Central memory CD4-positive, alpha-beta T cell (primary cell): Measurements from ENCODE around the gene TENM3.

ENCODE experiments used
- DNase-seq: peaks from one replicate; pipeline ENCODE4 v3.0.0; 2022

TENM3 gene

GRCh38 chr4:182255441-182256190 is 12.4 kb downstream of the TENM3 start:
- DNase-seq: no peak

DNA sequence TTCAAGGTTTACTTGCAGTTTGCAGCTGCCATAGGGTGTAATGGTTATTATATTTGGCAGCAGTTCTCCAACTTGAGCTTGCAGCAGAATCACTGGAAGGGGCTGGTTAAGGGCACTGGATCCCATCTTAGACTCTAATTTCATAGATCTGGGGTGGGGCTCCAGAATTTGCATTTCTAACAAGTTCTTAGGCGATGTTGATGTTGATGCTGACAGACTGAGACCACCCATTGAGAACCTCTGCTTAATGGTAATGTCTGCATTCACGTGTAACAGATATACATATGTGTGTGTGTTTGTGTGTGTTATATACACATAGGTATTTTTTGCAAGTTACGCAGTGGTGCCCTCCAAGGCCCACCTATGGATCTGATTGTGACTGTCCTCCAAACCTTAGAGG is 13.8 kb downstream of the TENM3 start:
- no peak for DNase-seq

DNA sequence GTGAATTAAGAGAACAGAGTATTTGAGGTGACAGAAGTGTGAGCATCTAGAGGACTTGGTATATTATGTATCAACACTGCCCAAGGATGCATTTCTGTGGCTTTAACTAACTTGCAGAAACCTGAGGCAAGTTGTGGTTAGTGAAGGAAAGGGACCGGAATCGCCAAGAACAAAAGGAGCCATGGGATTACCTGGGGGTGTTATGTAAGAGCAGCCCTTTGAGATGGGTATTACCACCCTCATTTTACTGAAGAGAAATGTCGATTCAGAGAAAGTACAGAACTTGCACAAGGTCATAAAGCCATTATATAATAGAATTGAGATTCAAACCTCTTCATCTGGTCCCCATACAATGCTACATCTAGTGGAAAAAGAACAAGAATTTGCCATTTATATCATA is 14.3 kb downstream of the TENM3 start:
- DNase-seq: no peak

- DNase-seq: no peak
Observed at GRCh38 chr4:182258441-182259000, 15.3 kb downstream of the TENM3 start.

DNA sequence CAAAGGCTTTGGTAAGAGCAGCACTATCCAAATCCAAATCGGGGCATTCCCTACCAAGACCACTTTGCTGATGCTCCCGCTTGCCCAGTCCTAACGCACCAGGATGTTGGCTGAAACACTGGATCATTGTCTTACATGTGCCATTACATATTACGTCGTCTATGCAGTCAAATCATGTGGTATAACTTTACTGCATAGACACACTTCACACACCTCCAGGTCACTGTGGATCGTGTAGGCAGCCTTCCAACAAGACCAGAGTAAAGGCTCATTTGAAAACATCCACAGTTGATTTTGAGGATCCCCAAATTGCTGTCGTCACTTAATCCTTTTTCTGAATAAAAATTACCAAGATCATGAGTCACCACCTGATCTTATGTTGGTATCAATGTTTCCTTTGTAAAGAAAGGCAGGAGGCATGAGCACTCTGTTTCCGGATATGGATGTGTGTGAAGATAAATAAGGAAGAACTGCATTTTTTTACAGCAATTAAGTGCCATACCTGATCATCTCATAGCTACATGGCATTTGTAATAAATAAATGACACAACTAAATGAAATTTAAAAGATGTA is 18.5 kb downstream of the TENM3 start:
- DNase-seq: no peak

- DNase-seq: no peak
Observed at GRCh38 chr4:182263562-182263961, 20.4 kb downstream of the TENM3 start.

- DNase-seq: no peak
Observed at GRCh38 chr4:182264139-182264752, 21.0 kb downstream of the TENM3 start.

DNA sequence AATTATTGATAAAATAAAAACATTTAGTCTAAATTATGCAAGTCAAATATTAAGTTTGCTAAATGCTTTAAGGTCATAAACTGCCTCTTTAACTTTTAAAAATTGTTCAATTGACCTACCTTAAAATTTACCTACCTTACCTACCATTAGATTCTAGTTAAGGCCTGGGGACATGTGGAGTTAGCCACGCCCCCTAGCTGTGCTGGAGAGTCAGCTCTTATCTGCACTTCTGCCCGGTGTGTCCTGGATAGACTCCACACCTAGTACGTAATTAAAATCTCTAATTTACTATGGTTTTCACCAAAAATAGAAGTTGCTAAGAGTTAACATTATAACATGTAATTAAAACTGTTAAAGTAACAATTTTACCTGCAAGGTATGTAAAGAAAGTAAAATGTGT is 22.7 kb downstream of the TENM3 start:
- DNase-seq: no peak

GRCh38 chr4:182267048-182267447 is 23.8 kb downstream of the TENM3 start:
- no peak for DNase-seq

DNA sequence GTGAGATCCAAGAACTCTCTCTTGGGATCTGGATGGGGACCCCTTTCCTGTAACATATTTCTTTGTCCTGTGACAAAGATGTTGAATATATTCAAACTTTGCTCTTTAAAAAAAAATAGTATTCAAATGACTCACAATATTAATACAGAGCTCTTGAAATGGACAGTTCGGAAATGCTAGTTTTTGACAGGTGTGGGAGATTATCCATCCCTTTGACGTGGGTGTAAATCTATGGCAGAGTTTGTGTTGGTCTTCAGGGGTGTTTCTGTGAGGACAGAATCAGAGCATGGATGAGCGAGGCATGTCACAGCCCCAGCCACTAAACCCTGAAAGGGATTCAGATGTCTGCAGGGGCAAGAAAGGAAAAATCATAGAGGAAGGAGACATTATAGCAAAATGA is 25.8 kb downstream of the TENM3 start:
- DNase-seq: no peak

- DNase-seq: no peak
Observed at GRCh38 chr4:182271731-182272130, 28.5 kb downstream of the TENM3 start.

DNA sequence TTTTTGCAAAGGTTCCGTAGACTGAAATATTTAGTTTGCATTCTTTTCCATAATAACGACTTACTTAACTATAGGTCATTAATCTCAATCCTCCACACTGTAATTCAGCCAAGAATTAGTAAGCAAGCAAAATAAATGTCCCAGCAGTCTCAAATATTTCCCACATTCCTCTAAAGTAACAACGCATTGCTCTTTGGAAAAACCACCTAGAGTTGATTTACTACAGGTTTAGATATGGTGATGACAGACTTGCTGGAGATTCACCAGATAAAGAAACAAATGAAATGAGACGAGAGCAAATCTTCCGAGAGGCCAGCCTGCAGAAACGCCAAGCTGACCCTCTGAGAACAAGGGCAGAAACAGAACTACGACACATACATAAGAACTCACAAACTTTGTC is 28.9 kb downstream of the TENM3 start:
- DNase-seq: no peak

DNA sequence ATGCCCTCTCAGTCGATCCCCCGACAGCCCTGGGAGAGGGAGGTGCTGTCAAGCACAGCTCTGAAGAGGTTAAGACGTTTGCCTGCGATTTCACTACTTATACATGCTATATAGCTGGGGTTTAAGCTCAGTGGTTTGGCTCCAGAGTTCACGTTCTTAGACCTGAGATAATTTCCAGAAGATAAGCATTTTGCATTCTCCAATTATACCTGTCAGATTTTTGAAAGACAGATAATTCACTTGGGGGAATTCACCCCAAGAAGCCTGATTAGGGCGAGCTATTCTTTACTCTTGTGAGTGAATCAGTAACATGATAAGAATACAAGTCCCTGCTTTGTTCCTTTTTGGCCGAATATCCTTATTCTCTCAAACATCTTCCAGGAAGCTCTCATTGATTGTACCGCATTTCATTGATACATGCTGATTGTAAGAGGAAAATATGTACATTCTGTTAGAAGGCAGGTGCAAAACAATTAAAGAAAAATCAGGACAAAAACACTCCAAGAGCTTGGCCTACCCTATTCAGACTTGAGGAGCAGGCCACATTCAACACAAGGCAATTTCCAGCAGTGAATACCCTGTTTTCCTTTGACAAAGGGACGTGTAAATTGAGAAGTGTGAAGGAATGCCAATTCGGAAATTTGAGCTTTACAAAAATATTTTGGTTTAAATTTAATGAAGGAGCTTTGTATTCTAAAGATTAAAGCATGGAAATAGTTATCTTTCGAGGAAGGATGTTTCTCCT is 30.2 kb downstream of the TENM3 start:
- no peak for DNase-seq

DNA sequence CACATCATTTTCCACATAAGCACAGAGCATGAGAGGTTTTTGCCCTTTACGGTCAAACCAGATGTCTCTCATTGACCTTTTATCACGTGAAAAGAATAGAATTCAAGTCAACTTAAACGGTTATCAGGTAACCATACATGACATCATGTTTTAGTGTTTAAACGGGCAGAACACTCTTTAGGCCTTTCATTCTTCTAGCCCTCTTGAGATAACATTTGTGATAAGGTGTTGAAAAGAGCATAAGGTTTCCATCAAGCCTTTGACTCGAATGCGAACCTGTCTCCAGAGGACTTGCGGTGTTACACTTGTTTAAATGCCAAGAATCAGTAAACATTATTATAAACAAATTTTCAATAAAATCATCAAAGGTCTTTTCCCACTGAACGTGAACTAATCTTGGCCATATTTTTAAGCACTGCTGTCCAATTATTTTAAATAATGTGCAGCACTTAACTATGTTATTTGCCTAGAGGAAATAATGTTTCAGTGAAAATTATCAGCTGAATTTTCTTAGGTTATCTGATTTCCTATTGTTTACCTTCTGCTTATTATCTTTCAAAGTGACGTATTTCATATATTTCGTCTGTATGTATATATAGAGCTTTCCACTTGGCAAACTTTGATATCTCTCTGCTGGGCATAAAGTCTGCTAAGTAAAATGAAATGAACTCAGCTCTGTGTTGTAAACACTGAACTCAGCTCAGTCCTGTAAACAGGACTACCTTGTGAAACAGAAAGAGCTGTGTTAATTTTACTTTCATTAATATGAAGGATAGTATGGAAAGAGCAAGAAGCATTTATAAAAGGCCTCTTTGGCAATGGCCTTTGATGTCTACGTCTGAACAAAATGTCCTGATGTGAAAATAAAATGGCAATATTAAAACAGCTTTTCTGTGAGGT is 33.3 kb downstream of the TENM3 start:
- no peak for DNase-seq

GRCh38 chr4:182277377-182277776 is 34.2 kb downstream of the TENM3 start:
- DNase-seq: no peak

GRCh38 chr4:182278729-182279128 is 35.5 kb downstream of the TENM3 start:
- DNase-seq: no peak

- no peak for DNase-seq
Observed at GRCh38 chr4:182280436-182281111, 37.4 kb downstream of the TENM3 start.

DNA sequence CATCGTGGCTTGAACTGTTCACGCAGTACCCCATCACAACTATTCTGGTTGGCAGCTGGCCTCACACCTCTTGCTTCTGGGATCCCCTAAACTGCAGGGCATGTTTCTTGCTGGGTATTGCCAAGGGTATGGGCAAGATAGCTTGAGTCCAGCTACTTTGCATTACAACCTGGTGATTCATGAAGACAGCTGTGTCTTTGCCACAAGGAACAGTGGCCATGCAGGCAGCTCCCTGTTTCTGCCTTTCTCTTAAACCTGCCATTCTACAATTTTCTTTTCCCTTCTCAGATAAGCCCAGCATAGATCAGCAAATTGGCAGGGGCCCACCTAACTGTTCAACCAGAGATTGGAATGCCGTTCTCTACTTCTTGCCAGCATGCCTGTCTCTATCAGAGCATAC is 42.8 kb downstream of the TENM3 start:
- no peak for DNase-seq

DNA sequence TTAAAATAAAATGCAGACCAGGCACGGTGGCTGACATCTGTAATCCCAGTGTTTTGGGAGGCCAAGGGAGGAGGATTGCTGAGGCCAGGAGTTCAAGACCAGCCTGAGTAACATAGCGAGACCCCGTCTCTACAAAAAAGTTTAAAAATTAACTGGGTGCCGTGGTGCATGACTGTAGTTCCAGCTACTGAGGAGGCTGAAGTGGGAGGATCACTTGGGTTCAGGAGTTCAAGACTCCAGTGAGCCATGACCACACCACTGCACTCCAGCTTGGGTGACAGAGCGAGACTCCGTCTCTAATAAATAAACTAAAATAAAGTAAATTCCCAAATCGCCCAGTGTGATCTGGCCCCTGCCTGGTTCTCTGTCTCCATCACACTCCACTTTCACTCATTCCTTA is 43.7 kb downstream of the TENM3 start:
- DNase-seq: no peak

GRCh38 chr4:182288534-182288933 is 45.3 kb downstream of the TENM3 start:
- no peak for DNase-seq

DNA sequence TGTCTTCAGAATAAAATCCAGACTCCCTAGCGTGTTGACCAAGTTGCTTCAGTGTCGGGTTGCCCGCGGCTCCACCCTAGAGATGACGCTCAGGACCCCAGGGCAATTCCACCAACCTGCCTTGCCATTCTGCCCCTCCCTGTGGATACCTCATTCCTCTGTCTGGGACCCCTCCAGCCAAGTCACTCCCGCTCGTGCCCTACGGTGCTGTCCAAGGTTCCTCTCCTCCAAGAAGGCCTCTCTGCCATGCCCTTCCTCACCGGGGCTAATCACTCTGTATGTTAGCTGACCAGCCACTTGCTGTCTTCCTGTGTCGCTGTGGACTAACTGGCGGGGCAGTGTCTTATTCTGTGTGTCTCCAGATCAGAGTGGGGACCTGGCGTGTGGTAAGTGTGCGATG is 46.6 kb downstream of the TENM3 start:
- DNase-seq: no peak

DNA sequence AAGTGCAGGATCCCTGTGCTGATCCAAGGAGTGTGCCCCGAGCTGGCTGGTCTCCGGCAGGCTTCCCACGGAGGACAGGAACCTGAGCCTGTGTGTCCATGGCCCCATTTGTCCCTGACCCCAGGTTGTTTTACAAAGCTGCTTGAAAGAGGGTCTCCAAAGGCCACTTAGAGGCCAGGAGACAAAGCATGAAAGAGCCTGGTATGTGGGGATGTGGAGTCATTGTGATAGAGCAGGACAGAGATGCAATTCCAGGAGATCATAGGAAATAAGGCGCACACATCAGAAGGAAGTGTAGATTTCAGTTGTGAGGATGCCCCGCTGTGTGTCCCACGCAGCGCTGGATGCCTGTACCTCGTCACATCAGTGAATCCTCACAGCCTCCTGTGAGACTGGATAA is 48.0 kb downstream of the TENM3 start:
- no peak for DNase-seq
